Nephron (organoid): ENCODE data around the gene PRPS1.

ENCODE experiments used
- H3K27ac Mint-ChIP-seq, 3 experiments: 2 replicates each; pipeline ENCODE4 v1.8.0; 2020; ENCODE audit warnings: mixed read lengths in 3 of 3, mild to moderate bottlenecking in 2 of 3, moderate library complexity in 1 of 3
- H3K27me3 Mint-ChIP-seq: 2 replicates; pipeline ENCODE4 v1.8.0; 2021; ENCODE audit warnings: low read depth, mild to moderate bottlenecking, moderate library complexity, mixed read lengths
- H3K36me3 Mint-ChIP-seq: 2 replicates; pipeline ENCODE4 v1.8.0; 2020; ENCODE audit warnings: low read depth, mixed read lengths
- H3K4me1 Mint-ChIP-seq: 2 replicates; pipeline ENCODE4 v1.8.0; 2020; ENCODE audit warnings: mixed read lengths
- H3K4me3 Mint-ChIP-seq, 3 experiments: 2 replicates each; pipeline ENCODE4 v1.8.0; 2020; ENCODE audit warnings: mild to moderate bottlenecking in 3 of 3, mixed read lengths in 3 of 3, moderate library complexity in 2 of 3
- H3K9me3 Mint-ChIP-seq: 2 replicates; pipeline ENCODE4 v1.8.0; 2020; ENCODE audit warnings: mixed read lengths
- CTCF ChIP-seq, 3 experiments: fragments of 200-600 bp; sonication (generic); IDR thresholded peaks; one replicate each; pipeline ENCODE4 v1.5.0; 2021; ENCODE audit warnings: antibody characterized with exemption in 3 of 3; ENCODE audit not compliant: unreplicated experiment in 3 of 3

PRPS1 gene

GRCh38 chrX:107632346-107632745, 4.0 kb downstream of the PRPS1 start:
- H3K27ac Mint-ChIP-seq: no peak overlapping the region
- H3K4me3 Mint-ChIP-seq: no peak overlapping the region
- no peaks in the 10 kb centered on the region for H3K27me3 Mint-ChIP-seq
- peaks cover 4% of the 10 kb centered on the region for H3K36me3 Mint-ChIP-seq
- TF ChIP-seq CTCF (IDR thresholded peaks at IDR 0.05; ENCODE audit: unreplicated experiment in 3 of 3): no peak
- H3K9me3 Mint-ChIP-seq: no peaks in the 10 kb centered on the region
- peaks cover 18% of the 10 kb centered on the region for H3K4me1 Mint-ChIP-seq

- Mint-ChIP-seq H3K36me3 (peaks cover 72% of the 10 kb centered on the region), H3K9me3 (no peaks in the 10 kb centered on the region), H3K27ac (no peak overlapping the region), H3K4me1 (no peaks in the 10 kb centered on the region), H3K4me3 (no peak overlapping the region), H3K27me3 (no peaks in the 10 kb centered on the region)
- no peak for TF ChIP-seq CTCF (IDR thresholded peaks at IDR 0.05; ENCODE audit: unreplicated experiment in 3 of 3)
These were observed 18.4 kb downstream of the PRPS1 start for GRCh38 chrX:107646735-107647134.

GRCh38 chrX:107648332-107648731, 20.0 kb downstream of the PRPS1 start:
- no peak for TF ChIP-seq CTCF (IDR thresholded peaks at IDR 0.05; ENCODE audit: unreplicated experiment in 3 of 3)
- Mint-ChIP-seq H3K9me3 (no peaks in the 10 kb centered on the region), H3K27me3 (no peaks in the 10 kb centered on the region), H3K4me1 (no peaks in the 10 kb centered on the region), H3K4me3 (no peak overlapping the region), H3K27ac (no peak overlapping the region), H3K36me3 (peaks cover 58% of the 10 kb centered on the region)

- Mint-ChIP-seq H3K27me3 (no peaks in the 10 kb centered on the region), H3K4me1 (peaks cover 1% of the 10 kb centered on the region), H3K27ac (peak overlapping the region in 2 of 3 experiments; percentile 15 to 50), H3K9me3 (no peaks in the 10 kb centered on the region), H3K36me3 (peaks cover 17% of the 10 kb centered on the region), H3K4me3 (no peak overlapping the region)
- no peak for TF ChIP-seq CTCF (IDR thresholded peaks at IDR 0.05; ENCODE audit: unreplicated experiment in 3 of 3)
These were observed 26.2 kb downstream of the PRPS1 start for GRCh38 chrX:107654566-107654871.

- Mint-ChIP-seq H3K4me3 (no peak overlapping the region), H3K27me3 (no peaks in the 10 kb centered on the region), H3K4me1 (peaks cover 6% of the 10 kb centered on the region), H3K27ac (peak overlapping the region in 2 of 3 experiments; percentile 15 to 50), H3K9me3 (no peaks in the 10 kb centered on the region), H3K36me3 (peaks cover 11% of the 10 kb centered on the region)
- TF ChIP-seq CTCF (IDR thresholded peaks at IDR 0.05; ENCODE audit: unreplicated experiment in 3 of 3): peak; percentile 50 to 73 (median 67)
These were observed 26.8 kb downstream of the PRPS1 start for GRCh38 chrX:107654872-107655761.

- no peaks in the 10 kb centered on the region for H3K27me3 Mint-ChIP-seq
- no peak for TF ChIP-seq CTCF (IDR thresholded peaks at IDR 0.05; ENCODE audit: unreplicated experiment in 3 of 3)
- H3K4me1 Mint-ChIP-seq: peaks cover 8% of the 10 kb centered on the region
- no peak overlapping the region for H3K4me3 Mint-ChIP-seq
- peaks cover under 1% of the 10 kb centered on the region for H3K36me3 Mint-ChIP-seq
- H3K27ac Mint-ChIP-seq: no peak overlapping the region
- H3K9me3 Mint-ChIP-seq: no peaks in the 10 kb centered on the region
These were observed 28.7 kb downstream of the PRPS1 start for GRCh38 chrX:107656978-107657377.
